Esophagus muscularis mucosa (tissue), 4 donors: ENCODE results near the gene MFSD6. TPM values are rescaled to one million over a fixed set of nuclear protein-coding genes. Genes with fewer than 3 reads are reported as not detected.
"Not testable (repeated sequence)": the region's sequence is repeated elsewhere in the genome, so short reads cannot be mapped to it uniquely, and the experiment has no call there.

Experiments
- DNase-seq: peaks from one replicate; pipeline ENCODE4 v3.0.0-alpha.2; 2017; ENCODE audit errors: extremely low spot score
- H3K27ac ChIP-seq, 4 donors: fragments of 200-600 bp; sonication (generic); replicated peaks in 1 of 4; 1 replicate in 3 of 4; 2 replicates in 1 of 4; pipeline ENCODE4 v1.5.1; 2016 to 2019; ENCODE audit warnings: mild to moderate bottlenecking in 1 of 4
- H3K27me3 ChIP-seq, 4 donors: fragments of 200-600 bp; sonication (generic); one replicate each; pipeline versions ENCODE4 v1.5.1 to v1.6.0; 2016 to 2019
- H3K36me3 ChIP-seq, 4 donors: fragments of 200-600 bp; sonication (generic); one replicate each; pipeline ENCODE4 v1.5.1; 2016 to 2019
- H3K4me1 ChIP-seq, 4 donors: fragments of 200-600 bp; sonication (generic); one replicate each; pipeline ENCODE4 v1.5.1; 2016 to 2019
- H3K4me3 ChIP-seq, 4 donors: fragments of 200-600 bp; sonication (generic); 1 replicate in 2 of 4; 2 replicates in 2 of 4; pipeline ENCODE4 v1.5.1; 2016 to 2019; ENCODE audit warnings: mild to moderate bottlenecking in 4 of 4, moderate library complexity in 1 of 4
- H3K9me3 ChIP-seq, 4 donors: fragments of 200-600 bp; sonication (generic); 1 replicate in 3 of 4; 2 replicates in 1 of 4; pipeline ENCODE4 v1.5.1; 2016 to 2019
- CTCF ChIP-seq, 3 experiments: fragments of 200-600 bp in 2 of 3; fragments of 450-650 bp in 1 of 3; sonication (generic) in 2 of 3; IDR thresholded peaks; one replicate each; pipeline ENCODE4 v1.5.1; 2017 to 2019; ENCODE audit warnings: antibody characterized with exemption in 3 of 3, mild to moderate bottlenecking in 2 of 3, moderate library complexity in 1 of 3
- EP300 ChIP-seq: sonication (generic); formaldehyde crosslinking; IDR thresholded peaks from one replicate; pipeline ENCODE4 v1.6.1; 2017; ENCODE audit warnings: antibody characterized with exemption
- POLR2A ChIP-seq: fragments of 450-650 bp; IDR thresholded peaks from one replicate; pipeline ENCODE4 v1.6.1; 2017; ENCODE audit warnings: antibody characterized with exemption, moderate library complexity, mild to moderate bottlenecking, low read depth
- POLR2AphosphoS5 ChIP-seq, 2 donors: sonication (generic); formaldehyde crosslinking; IDR thresholded peaks; one replicate each; pipeline ENCODE4 v1.6.1; 2017; ENCODE audit warnings: antibody characterized with exemption in 2 of 2
- WGBS: methylation state at CpG from one replicate; pipeline ENCODE4 v1.1.5; 2018; 5-methylcytosine and 5-hydroxymethylcytosine counted together
- intact Hi-C: fragments of 100-400 bp; cut with DNase I; formaldehyde crosslinking; loops from one replicate; pipeline ENCODE4 v1.15.1; 2023
- total RNA-seq, 4 donors: library from RNA; depleted of rRNA; stranded (reverse); fragments of >200 nt; gene quantifications; one replicate each; pipeline versions ENCODE4 v1.1.0 to v1.2.1, GENCODE V29; 2016

MFSD6 gene
- total RNA-seq, 4 donors from 2014 or later: 145 to 180 (median 163) TPM

- peaks cover 0 to 6% (median 5%) of the 10 kb centered on the region in 4 donors for H3K36me3 ChIP-seq
- H3K27me3 ChIP-seq: no peaks in the 10 kb centered on the region
- TF ChIP-seq POLR2AphosphoS5 (IDR thresholded peaks at IDR 0.05): no peak
- TF ChIP-seq EP300: no peak
- no peak for TF ChIP-seq CTCF (IDR thresholded peaks at IDR 0.05)
- no peak for TF ChIP-seq POLR2A
- H3K27ac ChIP-seq: no peak overlapping the region
- intact Hi-C loops: no loop called here
- peaks cover 0 to 10% (median 2%) of the 10 kb centered on the region in 4 donors for H3K4me1 ChIP-seq
- no peak for DNase-seq
- H3K4me3 ChIP-seq: no peak overlapping the region
- H3K9me3 ChIP-seq: no peaks in the 10 kb centered on the region
Measured at GRCh38 chr2:190425883-190426658, 17.9 kb downstream of the MFSD6 start.

GRCh38 chr2:190430866-190431265 lies 22.7 kb downstream of the MFSD6 start:
- DNase-seq, H3K9me3 ChIP-seq, intact Hi-C loops, H3K36me3 ChIP-seq, H3K27me3 ChIP-seq, H3K27ac ChIP-seq, H3K4me3 ChIP-seq: not testable (repeated sequence)
- H3K4me1 ChIP-seq: peaks cover 4 to 30% (median 23%) of the 10 kb centered on the region in 4 donors
- WGBS: 100% methylated on average over 4 of the region's 26 CpGs

DNA sequence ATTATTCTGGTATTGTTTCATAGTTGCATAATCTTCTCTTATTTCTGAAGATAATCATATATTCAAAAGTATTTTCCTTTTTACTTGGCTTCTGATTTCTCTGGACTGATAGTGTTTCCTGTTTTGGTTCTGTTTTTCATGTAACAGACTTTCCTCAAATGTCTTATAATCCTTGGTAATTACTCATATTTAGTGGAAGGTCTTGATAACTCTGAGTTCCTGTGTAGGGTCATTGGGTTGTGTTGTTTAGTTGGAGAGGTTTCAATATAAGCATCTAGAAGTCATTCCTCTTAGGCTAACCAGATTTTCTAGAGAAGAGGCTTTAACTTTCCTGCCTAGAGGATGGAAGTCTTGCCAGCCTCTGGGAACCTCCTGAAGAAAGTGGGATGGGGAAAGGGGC lies 23.8 kb downstream of the MFSD6 start:
- Histone ChIP-seq H3K27ac (peak overlapping the region in 1 of 4 donors; percentile 7), H3K4me1 (peaks cover 4 to 30% (median 23%) of the 10 kb centered on the region in 4 donors)
- TF ChIP-seq EP300 (no peak), POLR2A (no peak), CTCF (IDR thresholded peaks at IDR 0.05) (no peak), POLR2AphosphoS5 (IDR thresholded peaks at IDR 0.05) (no peak)

GRCh38 chr2:190432567-190433231 lies 24.5 kb downstream of the MFSD6 start:
- H3K4me3 ChIP-seq: no peak overlapping the region
- peaks cover 4 to 30% (median 23%) of the 10 kb centered on the region in 4 donors for H3K4me1 ChIP-seq
- TF ChIP-seq EP300: no peak
- TF ChIP-seq POLR2A: no peak
- no peak for TF ChIP-seq POLR2AphosphoS5 (IDR thresholded peaks at IDR 0.05)
- no peak for TF ChIP-seq CTCF (IDR thresholded peaks at IDR 0.05)
- no peaks in the 10 kb centered on the region for H3K27me3 ChIP-seq
- 85% methylated on average over 5 of the region's 5 CpGs for WGBS
- H3K9me3 ChIP-seq: no peaks in the 10 kb centered on the region
- intact Hi-C loops: no loop called here
- no peak for DNase-seq
- H3K27ac ChIP-seq: peak overlapping the region in 1 of 4 donors; percentile 7
- H3K36me3 ChIP-seq: peaks cover 15 to 19% (median 18%) of the 10 kb centered on the region in 4 donors

More for the DNA sequence above, 23.8 kb downstream of the MFSD6 start:
- H3K4me3 ChIP-seq: no peak overlapping the region
- H3K9me3 ChIP-seq: no peaks in the 10 kb centered on the region
- intact Hi-C loops: no loop called here
- H3K27me3 ChIP-seq: no peaks in the 10 kb centered on the region
- no peak for DNase-seq
- H3K36me3 ChIP-seq: peaks cover 11 to 17% (median 14%) of the 10 kb centered on the region in 4 donors

DNA sequence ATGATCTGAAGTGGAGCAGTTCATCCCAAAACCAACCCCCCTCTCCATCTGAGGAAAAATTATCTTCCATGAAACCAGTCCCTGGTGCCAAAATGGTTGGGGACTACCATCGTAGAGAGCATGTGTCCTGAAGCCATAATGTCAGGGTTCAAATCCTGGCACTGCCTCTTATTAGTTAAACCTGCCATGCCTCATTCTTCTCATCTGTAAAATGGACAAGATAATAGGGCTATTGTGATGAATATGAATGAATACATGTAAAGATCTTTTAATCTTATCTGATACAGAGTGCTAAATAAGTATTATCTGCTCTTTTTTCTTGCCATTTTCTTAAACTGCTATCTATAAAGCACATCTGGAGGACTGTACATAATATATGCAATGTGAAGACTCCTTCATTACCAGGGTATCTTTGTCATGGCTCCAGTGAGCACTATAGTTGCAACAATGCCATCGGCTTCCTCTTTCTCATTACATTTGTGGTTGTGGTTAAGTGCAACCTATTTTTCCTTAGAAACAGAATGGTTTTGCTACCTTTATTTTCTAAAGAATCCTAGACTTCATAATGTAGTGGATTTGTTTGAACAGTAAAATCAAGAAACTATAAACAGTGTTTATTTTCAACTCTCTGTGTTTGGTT lies 27.0 kb downstream of the MFSD6 start:
- Histone ChIP-seq H3K27me3 (no peaks in the 10 kb centered on the region), H3K4me3 (no peak overlapping the region), H3K9me3 (no peaks in the 10 kb centered on the region), H3K27ac (no peak overlapping the region), H3K4me1 (peaks cover 4 to 49% (median 42%) of the 10 kb centered on the region in 4 donors), H3K36me3 (peaks cover 15 to 25% (median 19%) of the 10 kb centered on the region in 4 donors)
- no peak for DNase-seq
- intact Hi-C loops: no loop called here
- no peak for TF ChIP-seq CTCF (IDR thresholded peaks at IDR 0.05)
- no peak for TF ChIP-seq EP300
- TF ChIP-seq POLR2A: no peak
- TF ChIP-seq POLR2AphosphoS5 (IDR thresholded peaks at IDR 0.05): no peak
- 76% methylated on average over 2 of the region's 2 CpGs for WGBS
